GM21529 (cell line): ENCODE results near the gene EIF4B.

Experiments
- ATAC-seq: cut with Tn5 transposase; IDR thresholded peaks from one replicate; pipeline ENCODE4 v1.9.1; 2021; ENCODE audit not compliant: unreplicated experiment

The EIF4B gene

GRCh38 chr12:53056901-53057300, 50.6 kb downstream of the EIF4B start:
- no peak for ATAC-seq

DNA sequence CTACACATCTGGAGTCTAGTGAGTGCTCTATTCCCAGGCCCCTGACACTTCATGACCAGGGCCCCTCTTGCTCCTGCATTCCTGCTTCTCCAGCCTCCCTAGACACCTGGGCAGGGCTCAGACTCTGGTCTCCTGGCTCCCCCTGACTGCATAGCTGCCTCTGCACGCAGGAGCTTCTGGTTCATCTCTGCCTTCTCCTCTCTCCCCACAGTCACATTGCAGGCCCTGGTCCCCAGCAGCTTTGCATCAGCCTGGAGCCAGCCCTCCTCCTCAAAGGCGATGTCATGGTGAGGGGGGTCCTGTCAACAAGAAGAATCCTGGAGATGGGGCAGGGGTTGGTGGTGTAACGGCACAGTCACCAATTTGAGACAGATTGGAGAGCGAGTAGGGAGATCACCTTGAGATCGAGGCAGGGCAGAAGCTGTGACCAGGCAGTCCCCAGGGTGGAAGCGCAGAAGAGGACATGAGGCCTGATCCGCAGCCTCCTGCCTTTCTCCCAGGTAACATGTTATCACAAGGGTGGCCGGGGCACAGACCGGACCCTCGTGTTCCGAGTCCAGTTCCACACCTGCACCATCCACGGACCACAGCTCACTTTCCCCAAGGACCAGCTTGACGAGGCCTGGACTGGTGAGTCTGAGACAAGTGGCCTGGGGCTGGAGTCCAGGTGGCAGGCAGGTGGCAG, 51.7 kb downstream of the EIF4B start:
- no peak for ATAC-seq

- ATAC-seq: no peak
These were observed 52.6 kb downstream of the EIF4B start for GRCh38 chr12:53058674-53059433.

- ATAC-seq: no peak
These were observed 53.3 kb downstream of the EIF4B start for GRCh38 chr12:53059434-53060063.

GRCh38 chr12:53060064-53060720, 53.9 kb downstream of the EIF4B start:
- no peak for ATAC-seq

- ATAC-seq: no peak
These were observed 54.5 kb downstream of the EIF4B start for GRCh38 chr12:53060721-53061276.

GRCh38 chr12:53061404-53062010, 55.3 kb downstream of the EIF4B start:
- no peak for ATAC-seq

GRCh38 chr12:53062011-53062961, 56.0 kb downstream of the EIF4B start:
- ATAC-seq: no peak

- ATAC-seq: no peak
These were observed 56.9 kb downstream of the EIF4B start for GRCh38 chr12:53062977-53063707.

GRCh38 chr12:53063708-53064612, 57.7 kb downstream of the EIF4B start:
- ATAC-seq: no peak

DNA sequence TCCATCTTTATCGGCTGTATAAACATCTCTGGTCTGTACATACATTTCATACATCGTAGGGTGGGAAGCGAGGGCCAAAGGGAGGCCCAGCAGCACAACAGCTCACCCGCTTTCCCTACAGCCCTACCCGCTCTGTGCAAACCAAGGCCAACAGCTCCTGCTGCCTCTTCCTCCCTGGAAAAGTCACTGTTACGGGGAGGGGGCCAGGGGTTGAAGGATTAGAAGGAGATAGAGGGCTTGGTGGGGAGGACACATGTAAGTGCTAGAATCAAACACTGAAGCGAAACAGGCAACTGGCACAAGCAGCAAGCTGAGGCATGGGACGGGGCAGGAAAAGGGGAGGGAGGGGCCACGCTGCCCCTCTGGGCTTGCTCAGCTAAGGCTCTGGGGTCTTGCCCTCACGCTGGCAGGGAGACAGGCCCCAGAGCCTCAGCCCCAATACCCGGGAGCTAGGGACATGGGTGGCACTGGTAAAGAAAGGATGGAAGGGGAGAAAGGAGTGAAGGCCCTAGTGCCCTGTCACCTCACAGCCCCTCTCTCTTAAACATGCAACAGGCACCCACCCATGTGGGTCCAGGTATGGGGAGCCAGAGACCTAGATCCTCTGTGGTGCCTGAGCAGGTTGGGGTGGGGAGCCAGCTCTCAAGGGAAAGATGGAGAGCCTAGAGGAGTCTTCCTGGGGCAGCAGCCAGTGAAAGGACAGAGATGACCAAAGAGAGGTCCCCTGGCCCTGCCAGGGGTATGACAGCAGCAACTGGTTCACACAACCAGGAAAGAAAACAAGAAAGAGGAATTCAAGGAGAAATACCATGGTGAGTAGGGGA, 58.6 kb downstream of the EIF4B start:
- no peak for ATAC-seq

GRCh38 chr12:53065470-53065869, 59.2 kb downstream of the EIF4B start:
- no peak for ATAC-seq

DNA sequence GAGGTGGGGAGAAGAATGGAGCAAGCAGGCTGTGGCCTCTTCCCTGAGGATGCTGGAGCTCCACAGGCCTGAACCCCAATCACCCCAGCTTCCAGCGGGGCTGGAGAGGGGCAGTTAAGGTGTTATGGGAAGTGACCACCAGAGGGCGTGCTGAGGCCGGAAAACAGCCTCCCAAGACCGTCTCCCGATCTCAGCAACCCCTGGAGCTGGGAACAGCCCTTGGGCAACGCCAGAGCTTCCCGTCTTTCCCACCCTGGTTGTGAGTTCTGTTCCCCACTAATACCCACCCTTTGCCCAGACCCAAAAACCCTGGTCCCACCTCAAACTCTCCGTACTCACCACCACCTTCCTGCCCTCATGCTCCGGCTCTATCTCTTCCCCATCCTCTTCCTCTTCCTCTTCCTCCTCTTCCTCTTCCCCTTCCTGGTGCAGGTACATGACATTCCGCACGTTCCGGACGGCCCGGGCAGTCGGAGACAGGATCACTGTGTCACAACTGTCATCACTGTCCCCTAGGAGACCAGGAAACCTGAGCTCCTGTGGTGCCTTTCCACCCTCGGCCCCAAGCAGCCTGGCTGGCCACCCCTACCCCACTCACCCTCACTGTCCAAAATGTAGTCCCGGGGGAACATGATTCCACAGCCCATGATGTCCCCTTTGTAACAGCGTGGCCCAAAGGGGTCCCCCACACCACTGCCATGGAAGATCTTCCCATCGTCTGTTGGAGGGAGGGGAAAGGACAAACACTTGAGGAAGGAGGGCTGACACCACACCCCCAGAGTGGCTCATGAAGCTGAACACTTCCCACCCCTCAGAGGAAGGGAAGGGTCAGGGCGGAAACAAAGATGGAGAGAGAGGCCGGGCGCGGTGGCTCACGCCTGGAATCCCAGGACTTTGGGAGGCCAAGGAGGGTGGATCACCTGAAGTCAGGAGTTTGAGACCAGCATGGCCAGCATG, 60.0 kb downstream of the EIF4B start:
- no peak for ATAC-seq

DNA sequence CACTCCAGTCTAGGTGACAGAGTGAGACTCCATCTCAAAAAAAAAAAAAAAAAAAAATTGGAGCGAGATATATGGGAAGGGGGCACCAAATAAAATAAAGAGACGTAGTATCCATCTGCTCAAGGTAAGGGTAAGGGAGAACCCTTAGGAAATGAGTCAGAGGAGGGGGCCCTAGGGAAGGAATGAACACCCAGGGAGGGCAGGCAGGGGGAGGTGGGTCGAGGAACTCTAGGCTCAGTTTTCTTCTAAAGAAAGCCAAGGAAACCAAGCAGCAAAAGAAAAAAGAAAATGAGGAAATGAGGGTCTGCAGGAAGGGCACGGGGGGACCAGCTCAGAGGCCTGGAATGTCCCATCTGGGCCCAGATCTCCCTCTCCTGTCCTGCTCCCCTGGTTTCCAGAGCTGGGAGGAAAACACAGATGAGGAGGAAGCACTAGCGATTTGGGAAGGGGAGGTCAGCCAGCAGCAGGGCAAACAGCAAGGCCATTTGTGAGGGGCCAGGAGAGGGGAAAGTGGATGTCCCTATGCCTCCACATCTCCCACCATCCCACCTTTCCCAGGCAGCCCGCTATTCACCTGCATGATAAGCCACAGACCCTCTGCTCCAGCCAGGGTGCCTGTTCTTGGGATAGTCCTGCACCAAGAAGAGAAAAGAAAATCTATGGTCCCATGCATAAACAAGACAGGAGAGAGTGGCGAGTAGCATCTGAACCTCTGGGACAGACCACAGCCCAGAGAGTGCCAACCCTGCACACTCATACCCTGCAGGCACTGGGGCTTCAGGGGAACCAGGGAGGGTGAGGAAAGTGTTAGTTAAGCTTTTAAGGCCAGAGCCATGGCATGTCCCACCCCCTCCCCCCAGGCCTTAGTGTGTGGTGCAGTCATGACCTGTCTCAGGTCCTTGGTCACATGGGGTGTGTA, 61.1 kb downstream of the EIF4B start:
- no peak for ATAC-seq
